Measurements from ENCODE around the gene CYP24A1.

GRCh38 chr20:54217762-54218161 lies 44.0 kb upstream of the CYP24A1 start:
- TF ChIP-seq, protein P1, sequence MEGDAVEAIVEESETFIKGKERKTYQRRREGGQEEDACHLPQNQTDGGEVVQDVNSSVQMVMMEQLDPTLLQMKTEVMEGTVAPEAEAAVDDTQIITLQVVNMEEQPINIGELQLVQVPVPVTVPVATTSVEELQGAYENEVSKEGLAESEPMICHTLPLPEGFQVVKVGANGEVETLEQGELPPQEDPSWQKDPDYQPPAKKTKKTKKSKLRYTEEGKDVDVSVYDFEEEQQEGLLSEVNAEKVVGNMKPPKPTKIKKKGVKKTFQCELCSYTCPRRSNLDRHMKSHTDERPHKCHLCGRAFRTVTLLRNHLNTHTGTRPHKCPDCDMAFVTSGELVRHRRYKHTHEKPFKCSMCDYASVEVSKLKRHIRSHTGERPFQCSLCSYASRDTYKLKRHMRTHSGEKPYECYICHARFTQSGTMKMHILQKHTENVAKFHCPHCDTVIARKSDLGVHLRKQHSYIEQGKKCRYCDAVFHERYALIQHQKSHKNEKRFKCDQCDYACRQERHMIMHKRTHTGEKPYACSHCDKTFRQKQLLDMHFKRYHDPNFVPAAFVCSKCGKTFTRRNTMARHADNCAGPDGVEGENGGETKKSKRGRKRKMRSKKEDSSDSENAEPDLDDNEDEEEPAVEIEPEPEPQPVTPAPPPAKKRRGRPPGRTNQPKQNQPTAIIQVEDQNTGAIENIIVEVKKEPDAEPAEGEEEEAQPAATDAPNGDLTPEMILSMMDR (IDR thresholded peaks at IDR 0.05; ENCODE audit: extremely low read depth in 1 of 2, insufficient read depth in 1 of 2, low read depth in 1 of 2, low read length in 2 of 2), result no peak
- TF ChIP-seq POLR2A (IDR thresholded peaks at IDR 0.05; ENCODE audit: low read depth, low read length) (no peak), EZH2 (IDR thresholded peaks at IDR 0.05; ENCODE audit: borderline replicate concordance, low read depth, low read length, severe bottlenecking) (no peak), JUN (IDR thresholded peaks at IDR 0.05; ENCODE audit: borderline replicate concordance, insufficient read depth, insufficient read length, low read depth) (no peak)
